Stimulated activated effector memory CD8-positive, alpha-beta T cell treated with anti-CD3 and anti-CD28 coated beads, Interleukin-12 subunit alpha, Interleukin-12 subunit beta, amount 100 ng/mL, for 72 hours (primary cell): ENCODE measurements around the gene CCSER2.
A peak's percentile ranks its signal among the peaks of the same experiment; 100 is the strongest.
"Not testable (repeated sequence)": the region's sequence is repeated elsewhere in the genome, so short reads cannot be mapped to it uniquely, and the experiment has no call there.

Source experiments
- ATAC-seq: fragments of 150-1000 bp; cut with Tn5 transposase; 2 replicates; pipeline ENCODE4 v1.10.0; 2021
- DNase-seq, 2 donors: peaks; one replicate each; pipeline ENCODE4 v3.0.0; 2021 to 2022; ENCODE audit warnings: low spot score in 2 of 2
- H3K27ac Mint-ChIP-seq: one replicate; pipeline ENCODE4 v1.8.0; 2022; ENCODE audit warnings: mild to moderate bottlenecking, mixed read lengths
- H3K36me3 Mint-ChIP-seq: one replicate; pipeline ENCODE4 v1.8.0; 2022; ENCODE audit warnings: mild to moderate bottlenecking, mixed read lengths
- H3K4me1 Mint-ChIP-seq: one replicate; pipeline ENCODE4 v1.8.0; 2022; ENCODE audit warnings: mixed read lengths
- H3K4me3 Mint-ChIP-seq: one replicate; pipeline ENCODE4 v1.8.0; 2022; ENCODE audit warnings: mild to moderate bottlenecking, mixed read lengths
- H3K9me3 Mint-ChIP-seq: one replicate; pipeline ENCODE4 v1.8.0; 2022; ENCODE audit warnings: mixed read lengths

Gene CCSER2

GRCh38 chr10:84328418-84329195 lies at the start of gene CCSER2:
Gene CCSER2 (plus strand): TSS chr10:84328589. CDS start chr10:84371053, 42,464 bp downstream.
- peaks cover 33% of the 10 kb centered on the region for H3K36me3 Mint-ChIP-seq
- no peaks in the 10 kb centered on the region for H3K9me3 Mint-ChIP-seq
- peak within 1 kb of the TSS; percentile 98 for H3K27ac Mint-ChIP-seq
- H3K4me3 Mint-ChIP-seq, result peak within 1 kb of the TSS; percentile 79
- DNase-seq (peak; percentile 98 to 99), ATAC-seq (peak; percentile 78)
- H3K4me1 Mint-ChIP-seq, result peaks cover 26% of the 10 kb centered on the region

GRCh38 chr10:84279876-84280475 lies 48.4 kb upstream of the CCSER2 start:
- not testable (repeated sequence) for H3K9me3 Mint-ChIP-seq, H3K27ac Mint-ChIP-seq, H3K4me1 Mint-ChIP-seq, DNase-seq, H3K36me3 Mint-ChIP-seq, ATAC-seq
- H3K4me3 Mint-ChIP-seq, result peak overlapping the region; percentile 33

- H3K36me3 Mint-ChIP-seq, result no peaks in the 10 kb centered on the region
- no peak overlapping the region for H3K4me3 Mint-ChIP-seq
- no peak overlapping the region for H3K27ac Mint-ChIP-seq
- ATAC-seq (no peak), DNase-seq (no peak)
- no peaks in the 10 kb centered on the region for H3K4me1 Mint-ChIP-seq
- no peaks in the 10 kb centered on the region for H3K9me3 Mint-ChIP-seq
Measured at GRCh38 chr10:84286695-84287094, 41.7 kb upstream of the CCSER2 start.

- H3K9me3 Mint-ChIP-seq, result no peaks in the 10 kb centered on the region
- H3K4me1 Mint-ChIP-seq, result peaks cover under 1% of the 10 kb centered on the region
- DNase-seq (no peak), ATAC-seq (no peak)
- H3K36me3 Mint-ChIP-seq, result no peaks in the 10 kb centered on the region
- no peak overlapping the region for H3K27ac Mint-ChIP-seq
- H3K4me3 Mint-ChIP-seq, result no peak overlapping the region
Measured at GRCh38 chr10:84288151-84288550, 40.2 kb upstream of the CCSER2 start.

GRCh38 chr10:84289521-84290200 lies 38.7 kb upstream of the CCSER2 start:
- DNase-seq, result no peak
- Mint-ChIP-seq H3K4me3 (no peak overlapping the region), H3K9me3 (no peaks in the 10 kb centered on the region), H3K36me3 (no peaks in the 10 kb centered on the region), H3K27ac (no peak overlapping the region), H3K4me1 (peaks cover 15% of the 10 kb centered on the region)
- no peak for ATAC-seq

GRCh38 chr10:84290235-84290634 lies 38.2 kb upstream of the CCSER2 start:
- no peak for ATAC-seq
- no peak for DNase-seq
- Mint-ChIP-seq H3K4me1 (peaks cover 19% of the 10 kb centered on the region), H3K9me3 (no peaks in the 10 kb centered on the region), H3K27ac (no peak overlapping the region), H3K36me3 (no peaks in the 10 kb centered on the region), H3K4me3 (no peak overlapping the region)

- ATAC-seq (no peak), DNase-seq (no peak)
- H3K4me1 Mint-ChIP-seq, result peaks cover 19% of the 10 kb centered on the region
- H3K9me3 Mint-ChIP-seq, result no peaks in the 10 kb centered on the region
- H3K4me3 Mint-ChIP-seq, result no peak overlapping the region
- H3K27ac Mint-ChIP-seq, result no peak overlapping the region
- no peaks in the 10 kb centered on the region for H3K36me3 Mint-ChIP-seq
Measured at GRCh38 chr10:84291384-84291783, 37.0 kb upstream of the CCSER2 start.

GRCh38 chr10:84292502-84292901 lies 35.9 kb upstream of the CCSER2 start:
- H3K36me3 Mint-ChIP-seq, result no peaks in the 10 kb centered on the region
- no peaks in the 10 kb centered on the region for H3K9me3 Mint-ChIP-seq
- DNase-seq, result no peak
- no peak for ATAC-seq
- no peak overlapping the region for H3K27ac Mint-ChIP-seq
- H3K4me1 Mint-ChIP-seq, result peaks cover 19% of the 10 kb centered on the region
- no peak overlapping the region for H3K4me3 Mint-ChIP-seq

GRCh38 chr10:84293171-84293570 lies 35.2 kb upstream of the CCSER2 start:
- DNase-seq (no peak), ATAC-seq (no peak)
- no peaks in the 10 kb centered on the region for H3K9me3 Mint-ChIP-seq
- H3K36me3 Mint-ChIP-seq, result no peaks in the 10 kb centered on the region
- no peak overlapping the region for H3K27ac Mint-ChIP-seq
- H3K4me3 Mint-ChIP-seq, result no peak overlapping the region
- H3K4me1 Mint-ChIP-seq, result peaks cover 19% of the 10 kb centered on the region

- H3K27ac Mint-ChIP-seq, result no peak overlapping the region
- ATAC-seq, result peak; percentile 90
- peaks cover 19% of the 10 kb centered on the region for H3K4me1 Mint-ChIP-seq
Measured at GRCh38 chr10:84293574-84294016, 34.8 kb upstream of the CCSER2 start.

GRCh38 chr10:84294766-84295447 lies 33.5 kb upstream of the CCSER2 start:
- DNase-seq (no peak), ATAC-seq (peak; percentile 80)
- H3K36me3 Mint-ChIP-seq, result no peaks in the 10 kb centered on the region
- H3K9me3 Mint-ChIP-seq, result no peaks in the 10 kb centered on the region
- no peak overlapping the region for H3K27ac Mint-ChIP-seq
- H3K4me1 Mint-ChIP-seq, result peaks cover 19% of the 10 kb centered on the region
- H3K4me3 Mint-ChIP-seq, result no peak overlapping the region

More at GRCh38 chr10:84293574-84294016, 34.8 kb upstream of the CCSER2 start:
- DNase-seq, result no peak
- H3K9me3 Mint-ChIP-seq, result no peaks in the 10 kb centered on the region
- H3K36me3 Mint-ChIP-seq, result no peaks in the 10 kb centered on the region
- H3K4me3 Mint-ChIP-seq, result no peak overlapping the region

- Mint-ChIP-seq H3K4me1 (peaks cover 19% of the 10 kb centered on the region), H3K9me3 (no peaks in the 10 kb centered on the region), H3K36me3 (no peaks in the 10 kb centered on the region), H3K27ac (no peak overlapping the region), H3K4me3 (no peak overlapping the region)
- ATAC-seq (no peak), DNase-seq (no peak)
Measured at GRCh38 chr10:84296091-84296981, 32.1 kb upstream of the CCSER2 start.

GRCh38 chr10:84298057-84298456 lies 30.3 kb upstream of the CCSER2 start:
- Mint-ChIP-seq H3K27ac (no peak overlapping the region), H3K4me3 (no peak overlapping the region), H3K9me3 (no peaks in the 10 kb centered on the region), H3K4me1 (peaks cover 19% of the 10 kb centered on the region), H3K36me3 (no peaks in the 10 kb centered on the region)
- ATAC-seq (no peak), DNase-seq (no peak)

- Mint-ChIP-seq H3K36me3 (no peaks in the 10 kb centered on the region), H3K4me1 (peaks cover 17% of the 10 kb centered on the region), H3K4me3 (no peak overlapping the region), H3K9me3 (peaks cover 2% of the 10 kb centered on the region), H3K27ac (no peak overlapping the region)
- ATAC-seq (peak; percentile 29), DNase-seq (peak in 1 of 2 donors; percentile 44)
Measured at GRCh38 chr10:84302223-84302622, 26.2 kb upstream of the CCSER2 start.
